Measurements from ENCODE around the gene UQCRHL. TPM values are rescaled to one million over a fixed set of nuclear protein-coding genes. Genes with fewer than 3 reads are reported as not detected.

Gene UQCRHL
- total RNA-seq, 4 donors from 2014 or later = 0.40 to 1.4 (median 0.85) TPM

GRCh38 chr1:15765495-15766194 lies 41.8 kb downstream of the UQCRHL start:
- H3K36me3 ChIP-seq = peaks cover 0 to 65% of the 10 kb centered on the region in 2 donors
- no peaks in the 10 kb centered on the region for H3K27me3 ChIP-seq
- TF ChIP-seq POLR2A (IDR thresholded peaks at IDR 0.05) (no peak), CTCF (IDR thresholded peaks at IDR 0.05) (no peak), POLR2AphosphoS5 (IDR thresholded peaks at IDR 0.05) (no peak), EP300 (IDR thresholded peaks at IDR 0.05) (no peak)
- H3K4me3 ChIP-seq = no peak overlapping the region
- WGBS, 2 donors (ENCODE audit: low coverage in 1 of 2) = 62 to 83% methylated on average over 4 to 5 of the region's 20 CpGs
- no peaks in the 10 kb centered on the region for H3K9me3 ChIP-seq
- H3K27ac ChIP-seq = no peak overlapping the region
- H3K4me1 ChIP-seq = peaks cover 0 to 41% (median 3%) of the 10 kb centered on the region in 3 donors
- ATAC-seq = no peak

DNA sequence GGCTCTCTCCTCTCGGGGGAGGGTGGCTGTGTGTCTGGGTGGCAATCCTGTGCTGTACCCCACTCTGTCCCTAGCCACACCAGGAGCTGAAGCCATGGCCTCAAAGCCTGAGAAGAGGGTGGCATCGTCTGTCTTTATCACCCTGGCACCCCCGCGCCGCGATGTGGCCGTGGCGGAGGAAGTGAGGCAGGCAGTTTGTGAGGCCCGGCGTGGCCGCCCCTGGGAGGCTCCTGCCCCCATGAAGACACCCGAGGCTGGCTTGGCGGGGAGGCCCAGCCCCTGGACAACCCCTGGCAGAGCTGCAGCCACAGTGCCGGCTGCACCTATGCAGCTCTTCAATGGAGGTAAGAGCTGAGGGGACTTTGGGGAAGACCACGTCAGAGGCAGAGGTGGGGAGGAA lies 42.6 kb downstream of the UQCRHL start:
- H3K27ac ChIP-seq = no peak overlapping the region
- no CpG with 5 or more reads among the region's 15 CpGs for WGBS, 2 donors (ENCODE audit: low coverage in 1 of 2)
- no peak overlapping the region for H3K4me3 ChIP-seq

DNA sequence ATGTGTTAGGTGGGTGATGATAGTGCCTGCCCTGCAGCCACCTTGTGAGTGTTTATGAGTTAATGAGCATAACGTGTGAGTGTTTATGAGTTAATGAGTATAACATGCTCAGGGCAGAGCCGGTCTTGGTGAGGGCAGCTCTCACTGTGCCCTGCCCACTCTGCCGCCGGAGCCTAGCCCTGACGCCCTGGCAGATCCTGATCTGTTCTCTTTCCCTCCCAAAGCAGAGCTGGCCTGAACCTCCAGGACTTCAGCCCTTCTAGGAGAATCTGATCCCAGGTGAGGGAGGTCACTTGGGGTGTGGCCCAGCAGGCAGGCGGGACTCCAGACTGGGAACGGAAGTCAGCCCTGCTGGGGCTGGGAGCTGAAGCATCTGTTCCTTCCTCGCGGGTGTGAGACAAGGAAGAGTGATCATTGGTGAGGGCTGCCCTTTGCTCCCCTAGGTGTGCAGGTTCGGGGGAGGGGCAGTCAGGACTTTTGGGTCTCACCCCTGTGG lies 43.1 kb downstream of the UQCRHL start:
- H3K9me3 ChIP-seq = no peaks in the 10 kb centered on the region
- H3K36me3 ChIP-seq = peaks cover 0 to 51% of the 10 kb centered on the region in 2 donors
- TF ChIP-seq POLR2AphosphoS5 (IDR thresholded peaks at IDR 0.05) (no peak), EP300 (IDR thresholded peaks at IDR 0.05) (no peak), POLR2A (IDR thresholded peaks at IDR 0.05) (no peak), CTCF (IDR thresholded peaks at IDR 0.05) (no peak)
- ATAC-seq = no peak
- H3K27me3 ChIP-seq = peaks cover 3% of the 10 kb centered on the region
- 30 to 76% methylated on average over 2 to 3 of the region's 10 CpGs for WGBS, 2 donors (ENCODE audit: low coverage in 1 of 2)
- no peak overlapping the region for H3K27ac ChIP-seq
- no peak overlapping the region for H3K4me3 ChIP-seq
- peaks cover 0 to 55% (median 14%) of the 10 kb centered on the region in 3 donors for H3K4me1 ChIP-seq

More for the DNA sequence above, 42.6 kb downstream of the UQCRHL start:
- peaks cover 0 to 57% of the 10 kb centered on the region in 2 donors for H3K36me3 ChIP-seq
- H3K9me3 ChIP-seq = no peaks in the 10 kb centered on the region
- H3K4me1 ChIP-seq = peaks cover 0 to 49% (median 10%) of the 10 kb centered on the region in 3 donors
- TF ChIP-seq POLR2AphosphoS5 (IDR thresholded peaks at IDR 0.05) (no peak), CTCF (IDR thresholded peaks at IDR 0.05) (no peak), EP300 (IDR thresholded peaks at IDR 0.05) (no peak), POLR2A (IDR thresholded peaks at IDR 0.05) (no peak)
- ATAC-seq = no peak
- H3K27me3 ChIP-seq = no peaks in the 10 kb centered on the region

DNA sequence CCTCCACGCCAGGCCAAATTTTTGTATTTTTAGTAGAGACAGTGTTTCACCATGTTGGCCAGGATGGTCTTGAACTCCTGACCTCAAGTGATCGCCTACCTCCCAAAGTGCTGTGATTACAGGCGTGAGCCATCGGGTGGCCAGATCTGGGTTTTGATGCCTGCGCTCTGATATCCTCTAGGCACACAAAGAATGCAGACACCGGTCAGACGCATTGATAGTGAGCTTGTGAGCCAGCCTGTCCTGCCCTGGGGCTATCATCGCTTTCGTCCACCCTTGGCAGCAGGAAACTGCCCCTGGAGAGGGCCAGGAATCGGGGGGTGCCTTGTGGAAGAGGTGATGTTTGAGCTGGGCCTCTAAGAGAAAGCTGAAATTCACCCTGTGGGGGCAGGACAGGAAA lies 44.9 kb downstream of the UQCRHL start:
- Histone ChIP-seq H3K9me3 (no peaks in the 10 kb centered on the region), H3K4me1 (peaks cover 0 to 72% (median 24%) of the 10 kb centered on the region in 3 donors)
- no peak for ATAC-seq

More for the DNA sequence above, 44.9 kb downstream of the UQCRHL start:
- 0 to 86% methylated on average over 1 to 5 of the region's 10 CpGs for WGBS, 2 donors (ENCODE audit: low coverage in 1 of 2)
- Histone ChIP-seq H3K4me3 (no peak overlapping the region), H3K27me3 (peaks cover 16% of the 10 kb centered on the region), H3K27ac (no peak overlapping the region), H3K36me3 (peaks cover 0 to 34% of the 10 kb centered on the region in 2 donors)
- TF ChIP-seq CTCF (IDR thresholded peaks at IDR 0.05) = no peak
- TF ChIP-seq EP300 (IDR thresholded peaks at IDR 0.05) = no peak
- no peak for TF ChIP-seq POLR2AphosphoS5 (IDR thresholded peaks at IDR 0.05)
- no peak for TF ChIP-seq POLR2A (IDR thresholded peaks at IDR 0.05)
